ENCODE results near the gene CBL.
A peak's percentile ranks its signal among the peaks of the same experiment; 100 is the strongest.
"Not testable (repeated sequence)": the region's sequence is repeated elsewhere in the genome, so short reads cannot be mapped to it uniquely, and the experiment has no call there.

CBL gene

DNA sequence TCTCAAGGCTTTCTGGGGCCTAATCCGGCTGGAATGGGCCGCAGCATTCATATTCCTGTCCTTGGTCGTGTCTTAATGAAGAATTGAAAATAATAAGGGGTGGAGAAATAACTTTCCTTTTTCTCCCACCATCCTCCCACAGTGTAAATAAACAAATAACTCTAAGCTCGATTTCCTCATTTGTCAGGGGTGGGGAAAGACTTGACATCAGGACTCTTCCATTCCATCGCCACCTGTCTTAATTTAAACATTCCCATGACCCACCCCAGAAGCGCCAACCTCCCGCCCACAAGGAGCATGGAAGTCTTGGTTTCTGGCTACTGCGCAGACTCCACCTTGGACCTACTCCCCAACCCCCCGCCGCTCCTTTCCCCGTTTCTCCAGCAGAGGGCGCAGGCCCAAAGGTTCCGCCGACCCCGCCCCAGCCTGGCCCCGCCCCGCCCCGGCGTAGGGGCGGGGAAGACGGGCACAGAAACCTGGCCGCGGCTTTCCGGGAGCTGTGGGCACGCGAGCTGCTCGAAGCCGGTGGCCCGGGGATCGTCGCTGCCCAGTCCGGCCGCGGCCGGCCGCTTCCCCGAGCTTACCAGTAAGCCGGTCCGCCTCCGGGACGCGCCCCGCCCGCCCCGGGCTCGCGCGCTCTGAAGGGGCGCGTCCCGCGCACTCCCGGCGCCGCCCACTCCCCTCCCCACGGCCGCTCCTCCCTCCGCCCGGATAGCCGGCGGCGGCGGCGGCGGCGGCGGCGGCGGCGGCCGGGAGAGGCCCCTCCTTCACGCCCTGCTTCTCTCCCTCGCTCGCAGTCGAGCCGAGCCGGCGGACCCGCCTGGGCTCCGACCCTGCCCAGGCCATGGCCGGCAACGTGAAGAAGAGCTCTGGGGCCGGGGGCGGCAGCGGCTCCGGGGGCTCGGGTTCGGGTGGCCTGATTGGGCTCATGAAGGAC lies at the start of gene CBL:
Gene CBL (plus strand): TSS at position 766 of the 937 bp plus-strand sequence. CDS start 79 bp downstream, at position 845.
- DNase-seq, result peak; percentile 100

- no peak for DNase-seq
Measured at GRCh38 chr11:119156496-119156895, 49.6 kb upstream of the CBL start.

DNA sequence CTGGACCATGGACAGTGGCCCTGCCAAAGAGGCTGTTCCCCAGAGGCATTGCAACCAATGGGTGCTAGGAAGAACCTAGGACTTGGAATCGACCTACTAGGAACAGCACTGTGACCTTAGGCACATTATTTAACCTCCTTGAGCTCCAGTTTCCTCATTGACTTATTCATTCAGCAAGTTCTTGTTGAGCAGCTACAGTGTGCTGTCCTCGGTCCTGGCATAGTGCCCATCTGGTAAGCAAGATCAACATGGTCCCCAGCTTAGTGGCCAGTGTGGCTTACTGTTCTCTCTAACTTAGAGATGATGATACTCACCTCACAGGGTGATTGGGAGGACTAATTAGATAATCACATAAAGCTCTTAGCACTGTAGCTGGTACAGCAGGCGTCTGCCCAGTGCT lies 49.1 kb upstream of the CBL start:
- DNase-seq, result no peak

GRCh38 chr11:119158467-119158866 lies 47.7 kb upstream of the CBL start:
- no peak for DNase-seq

GRCh38 chr11:119160151-119160550 lies 46.0 kb upstream of the CBL start:
- DNase-seq, result no peak

DNA sequence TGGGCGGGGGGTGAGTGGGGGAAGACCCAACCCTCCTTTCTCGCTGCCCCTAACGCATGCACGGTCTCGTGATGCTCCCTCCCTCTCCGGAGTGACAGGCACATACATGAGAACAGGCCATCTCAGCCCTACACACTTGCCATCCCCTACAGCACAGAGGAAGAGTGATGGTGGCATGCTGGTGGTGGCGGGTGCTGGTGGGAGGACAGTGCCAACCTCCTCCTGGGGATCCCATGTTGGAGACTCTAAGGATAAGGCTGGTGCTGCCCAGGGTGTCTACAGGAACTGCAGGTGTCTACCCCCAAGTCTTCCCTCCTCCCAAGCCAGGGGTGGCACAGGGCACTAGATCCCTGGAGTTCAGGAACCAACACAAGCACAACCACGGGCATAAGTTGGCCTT lies 44.3 kb upstream of the CBL start:
- no peak for DNase-seq

GRCh38 chr11:119166368-119167076 lies 39.6 kb upstream of the CBL start:
- DNase-seq, result no peak

GRCh38 chr11:119167077-119167458 lies 39.1 kb upstream of the CBL start:
- not testable (repeated sequence) for DNase-seq

GRCh38 chr11:119167933-119168332 lies 38.2 kb upstream of the CBL start:
- no peak for DNase-seq

- peak; percentile 90 for DNase-seq
Measured at GRCh38 chr11:119168471-119169281, 37.5 kb upstream of the CBL start, which contains the start of gene NLRX1. TSS of gene NLRX1 (plus strand) at chr11:119168725. CDS start at chr11:119171404, 2,679 bp downstream.

DNA sequence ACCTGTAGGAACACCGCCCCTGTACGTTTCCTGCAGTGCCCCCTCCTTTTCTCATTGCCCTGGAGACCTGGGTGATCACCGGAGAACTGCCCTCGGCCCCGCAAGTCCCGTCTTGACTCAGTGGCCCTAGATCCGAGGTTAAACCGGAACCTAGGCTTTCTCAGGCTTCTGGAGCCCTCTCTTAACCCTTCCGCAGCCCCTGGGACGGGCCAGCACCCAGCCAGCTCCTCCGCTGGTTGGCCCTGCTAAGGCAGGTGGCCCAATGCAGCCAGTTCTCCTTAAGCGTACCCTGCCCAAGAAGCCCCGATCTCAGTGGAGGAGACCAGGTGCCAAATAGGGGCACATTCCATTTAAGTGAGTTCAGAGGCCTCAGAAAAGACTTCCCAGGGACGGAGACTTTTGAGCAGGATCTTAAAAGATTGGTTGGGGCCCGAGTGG lies 36.8 kb upstream of the CBL start:
- DNase-seq, result peak; percentile 79

GRCh38 chr11:119172513-119172912 lies 33.6 kb upstream of the CBL start:
- DNase-seq, result no peak

DNA sequence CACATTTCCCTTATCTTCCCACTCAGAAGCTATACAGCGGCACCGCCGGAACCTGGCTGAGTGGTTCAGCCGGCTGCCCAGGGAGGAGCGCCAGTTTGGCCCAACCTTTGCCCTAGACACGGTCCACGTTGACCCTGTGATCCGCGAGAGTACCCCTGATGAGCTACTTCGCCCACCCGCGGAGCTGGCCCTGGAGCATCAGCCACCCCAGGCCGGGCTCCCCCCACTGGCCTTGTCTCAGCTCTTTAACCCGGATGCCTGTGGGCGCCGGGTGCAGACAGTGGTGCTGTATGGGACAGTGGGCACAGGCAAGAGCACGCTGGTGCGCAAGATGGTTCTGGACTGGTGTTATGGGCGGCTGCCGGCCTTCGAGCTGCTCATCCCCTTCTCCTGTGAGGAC lies 32.7 kb upstream of the CBL start:
- no peak for DNase-seq

DNA sequence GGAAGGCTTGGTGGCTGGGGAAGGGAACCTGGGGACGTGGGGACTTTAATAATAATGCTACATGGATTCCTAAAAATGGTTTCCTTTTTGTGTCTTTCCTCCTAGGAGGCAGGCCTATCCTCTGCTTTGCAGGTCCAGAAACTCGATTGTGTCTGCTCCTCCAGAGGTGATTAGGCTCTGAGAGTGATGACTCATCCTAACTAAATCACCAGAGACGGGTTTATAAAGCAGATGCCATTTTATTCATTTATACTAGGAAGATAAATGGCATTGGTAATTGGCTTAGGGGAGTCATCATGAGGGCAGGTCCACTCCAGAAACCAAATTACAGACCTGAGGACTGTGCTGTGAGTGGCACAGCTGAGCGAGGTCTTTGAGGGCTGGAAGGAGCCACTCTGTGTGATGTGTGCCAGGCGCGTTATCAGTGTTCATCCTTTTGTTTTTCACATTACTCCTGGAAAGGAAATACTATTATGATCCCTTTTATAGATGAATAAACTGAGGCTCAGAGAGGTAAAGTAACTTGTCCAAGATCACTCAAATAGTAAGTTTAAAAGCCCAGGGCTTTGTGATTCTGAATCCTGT lies 30.6 kb upstream of the CBL start:
- no peak for DNase-seq

- no peak for DNase-seq
Measured at GRCh38 chr11:119178166-119178680, 27.9 kb upstream of the CBL start.

DNA sequence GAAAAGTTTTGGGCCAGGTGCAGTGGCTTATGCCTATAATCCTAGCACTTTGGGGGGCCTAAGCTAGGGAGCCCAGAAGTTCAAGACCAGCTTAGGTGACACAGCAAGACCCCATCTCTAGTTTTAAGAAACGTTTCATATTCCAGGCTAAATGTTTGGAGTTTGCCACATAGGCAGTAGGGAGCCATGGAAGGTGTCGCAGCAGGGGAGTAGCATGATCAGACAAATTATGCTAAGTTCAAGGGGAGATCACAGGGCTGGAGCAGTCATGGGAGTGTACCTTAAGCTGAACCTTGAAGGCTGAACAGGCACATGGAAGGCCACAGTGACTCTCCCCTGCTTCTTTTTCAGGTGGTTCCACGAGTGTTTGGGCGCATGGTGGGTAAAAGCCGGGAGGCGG lies 26.8 kb upstream of the CBL start:
- no peak for DNase-seq

DNA sequence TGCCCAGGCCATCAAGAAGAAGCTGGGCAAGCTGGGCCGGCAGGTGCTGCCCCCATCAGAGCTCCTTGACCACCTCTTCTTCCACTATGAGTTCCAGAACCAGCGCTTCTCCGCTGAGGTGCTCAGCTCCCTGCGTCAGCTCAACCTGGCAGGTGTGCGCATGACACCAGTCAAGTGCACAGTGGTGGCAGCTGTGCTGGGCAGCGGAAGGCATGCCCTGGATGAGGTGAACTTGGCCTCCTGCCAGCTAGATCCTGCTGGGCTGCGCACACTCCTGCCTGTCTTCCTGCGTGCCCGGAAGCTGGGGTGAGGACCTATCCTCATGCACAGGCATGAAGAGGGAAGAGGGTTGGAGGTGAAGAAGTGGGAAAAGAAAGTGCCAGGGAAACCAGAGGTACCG lies 26.2 kb upstream of the CBL start:
- no peak for DNase-seq

- DNase-seq, result no peak
Measured at GRCh38 chr11:119180729-119181676, 25.1 kb upstream of the CBL start.

DNA sequence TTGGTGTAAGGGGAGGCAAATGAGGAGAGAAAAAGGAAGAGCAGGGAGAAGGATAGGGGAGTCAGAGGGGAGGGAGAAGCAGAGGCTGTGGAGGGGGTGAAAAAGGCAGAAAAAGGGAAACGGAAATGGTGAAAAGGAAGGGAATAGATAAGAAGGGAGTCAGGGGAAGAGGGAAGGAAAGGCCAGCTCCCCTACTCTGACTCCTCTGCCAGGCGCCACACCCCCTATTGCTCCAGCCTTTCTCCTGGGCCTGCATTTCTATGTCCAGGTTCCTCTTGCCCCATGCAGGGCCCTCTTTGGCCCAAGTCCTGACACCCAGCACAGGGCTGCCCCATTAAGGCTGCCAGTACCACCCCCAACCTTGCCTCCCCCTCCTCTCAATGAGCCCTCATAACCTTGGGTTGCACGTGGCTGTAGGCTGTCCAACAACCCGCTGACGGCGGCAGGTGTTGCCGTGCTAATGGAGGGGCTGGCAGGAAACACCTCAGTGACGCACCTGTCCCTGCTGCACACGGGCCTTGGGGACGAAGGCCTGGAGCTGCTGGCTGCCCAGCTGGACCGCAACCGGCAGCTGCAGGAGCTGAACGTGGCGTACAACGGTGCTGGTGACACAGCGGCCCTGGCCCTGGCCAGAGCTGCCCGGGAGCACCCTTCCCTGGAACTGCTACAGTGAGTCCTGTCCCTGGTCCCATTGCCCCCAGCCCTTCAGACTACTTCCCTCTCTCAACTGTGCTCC lies 24.3 kb upstream of the CBL start:
- DNase-seq, result no peak

DNA sequence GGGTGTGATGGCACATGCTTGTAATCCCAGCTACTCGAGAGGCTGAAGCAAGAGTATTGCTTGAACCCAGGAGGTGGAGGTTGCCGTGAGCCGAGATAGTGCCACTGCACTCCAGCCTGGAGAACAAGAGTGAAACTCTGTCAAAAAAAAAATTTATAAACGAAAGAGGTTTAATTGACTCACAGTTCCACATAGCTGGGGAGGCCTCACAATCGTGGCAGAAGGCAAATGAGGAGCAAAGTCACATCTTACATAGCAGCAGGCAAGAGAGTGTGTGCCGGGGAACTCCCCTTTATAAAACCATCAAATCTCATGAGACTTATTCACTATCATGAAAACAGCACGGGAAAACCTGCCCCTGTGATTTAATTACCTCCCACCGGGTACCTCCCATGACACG lies 21.7 kb upstream of the CBL start:
- DNase-seq, result not testable (repeated sequence)
